DMS153 treated with DMSO at 0.1 percent for 48 hours (cell line): ENCODE measurements around the gene VSIG10L2.
"Not testable (repeated sequence)": the region's sequence is repeated elsewhere in the genome, so short reads cannot be mapped to it uniquely, and the experiment has no call there.

Experiments
- DNase-seq: peaks from one replicate; lab custom pipeline; 2025; ENCODE audit not compliant: unreplicated experiment; lab: John Stamatoyannopoulos, UW

Gene VSIG10L2

GRCh38 chr11:125959511-125959910 lies 13.7 kb downstream of the VSIG10L2 start:
- no peak for DNase-seq

- DNase-seq: no peak
Measured at GRCh38 chr11:125959931-125960330, 14.1 kb downstream of the VSIG10L2 start.

- DNase-seq: no peak
Measured at GRCh38 chr11:125960771-125961170, 14.9 kb downstream of the VSIG10L2 start.

- DNase-seq: no peak
Measured at GRCh38 chr11:125967515-125967914, 21.7 kb downstream of the VSIG10L2 start.

GRCh38 chr11:125968354-125968753 lies 22.5 kb downstream of the VSIG10L2 start:
- no peak for DNase-seq

- DNase-seq: no peak
Measured at GRCh38 chr11:125971618-125972017, 25.8 kb downstream of the VSIG10L2 start.

- no peak for DNase-seq
Measured at GRCh38 chr11:125974284-125974683, 28.4 kb downstream of the VSIG10L2 start.

- no peak for DNase-seq
Measured at GRCh38 chr11:125975634-125976033, 29.8 kb downstream of the VSIG10L2 start.

- no peak for DNase-seq
Measured at GRCh38 chr11:125976156-125976555, 30.3 kb downstream of the VSIG10L2 start.

- no peak for DNase-seq
Measured at GRCh38 chr11:125977333-125977732, 31.5 kb downstream of the VSIG10L2 start.

GRCh38 chr11:125978181-125978716 lies 32.4 kb downstream of the VSIG10L2 start:
- DNase-seq: no peak

GRCh38 chr11:125978778-125979407 lies 33.0 kb downstream of the VSIG10L2 start:
- DNase-seq: no peak

GRCh38 chr11:125979511-125979910 lies 33.7 kb downstream of the VSIG10L2 start:
- no peak for DNase-seq

GRCh38 chr11:125980436-125980835 lies 34.6 kb downstream of the VSIG10L2 start:
- no peak for DNase-seq

GRCh38 chr11:125982348-125982730 lies 36.5 kb downstream of the VSIG10L2 start:
- DNase-seq: no peak

- not testable (repeated sequence) for DNase-seq
Measured at GRCh38 chr11:125985956-125986355, 40.1 kb downstream of the VSIG10L2 start.

- DNase-seq: no peak
Measured at GRCh38 chr11:125987066-125987641, 41.3 kb downstream of the VSIG10L2 start.

- no peak for DNase-seq
Measured at GRCh38 chr11:125990244-125990643, 44.4 kb downstream of the VSIG10L2 start.

- no peak for DNase-seq
Measured at GRCh38 chr11:125992893-125993292, 47.0 kb downstream of the VSIG10L2 start.

GRCh38 chr11:125994509-125994908 lies 48.7 kb downstream of the VSIG10L2 start:
- no peak for DNase-seq

- DNase-seq: no peak
Measured at GRCh38 chr11:125995313-125995712, 49.5 kb downstream of the VSIG10L2 start.

- no peak for DNase-seq
Measured at GRCh38 chr11:125998267-125998666, 52.4 kb downstream of the VSIG10L2 start.
